H1 (cell line): ENCODE measurements around the gene LCA5L. TPM values are rescaled to one million over a fixed set of nuclear protein-coding genes. Genes with fewer than 3 reads are reported as not detected.

Experiments used
- SIRT6 ChIP-seq: IDR thresholded peaks from one replicate; pipeline ENCODE4 v1.7.1; 2012; ENCODE audit warnings: low read length, inconsistent platforms
- SP4 ChIP-seq: IDR thresholded peaks from 2 replicates; pipeline ENCODE4 v1.6.1; 2012; ENCODE audit warnings: low read length, inconsistent platforms
- polyA plus RNA-seq, 7 experiments: library from polyadenylated mRNA; depleted of rRNA in 3 of 7; stranded (reverse) in 5 of 7; unstranded in 2 of 7; fragments of >200 nt in 5 of 7; fragments of 200-250 nt in 2 of 7; gene quantifications; 1 replicate in 5 of 7; 2 replicates in 1 of 7; 4 replicates in 1 of 7; pipeline versions ENCODE4 v1.2.1 to v1.2.3, GENCODE V29; 2011 to 2013; ENCODE audit warnings: missing spikeins in 2 of 7, mixed read lengths in 2 of 7
- total RNA-seq: library from RNA; stranded (reverse); fragmentation: NEBNext Ultra II Directional; extraction: Animal tissue kit (Norgen Biotek cat#: 25700); gene quantifications from 2 replicates; pipeline ENCODE4 v1.2.1, GENCODE V29; 2021
- TF ChIP-seq, protein P1 (sequence below): IDR thresholded peaks from 2 replicates; pipeline ENCODE4 v1.6.1; 2012; ENCODE audit warnings: low read length, inconsistent platforms

Gene LCA5L
- total and polyA plus RNA-seq, 2 of the 8 experiments (the other 6 are each of a cell fraction or from before 2014, with no cell fraction given): 0.11 to 0.84 TPM

DNA sequence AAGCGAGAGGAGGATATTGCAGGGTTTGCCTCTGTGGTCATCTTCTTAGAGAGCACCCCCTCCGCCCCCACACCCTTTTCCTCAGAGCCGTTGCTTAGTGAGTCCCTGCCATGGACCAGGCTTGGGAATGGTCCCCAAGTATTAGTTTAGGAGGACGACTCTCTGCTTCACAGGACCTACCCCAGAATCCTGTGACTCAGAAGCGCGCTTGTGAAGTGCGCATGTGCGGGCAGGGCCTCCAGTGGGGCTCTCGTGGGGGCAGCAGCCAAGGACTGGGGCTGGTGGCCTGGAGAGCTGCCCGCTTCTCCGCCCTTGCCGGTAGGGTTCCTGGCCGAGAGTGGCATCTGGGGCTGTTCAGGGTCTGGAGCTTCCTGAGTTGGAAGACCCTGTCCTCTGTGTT, 59.4 kb downstream of the LCA5L start (continued):
- TF ChIP-seq, protein P1, sequence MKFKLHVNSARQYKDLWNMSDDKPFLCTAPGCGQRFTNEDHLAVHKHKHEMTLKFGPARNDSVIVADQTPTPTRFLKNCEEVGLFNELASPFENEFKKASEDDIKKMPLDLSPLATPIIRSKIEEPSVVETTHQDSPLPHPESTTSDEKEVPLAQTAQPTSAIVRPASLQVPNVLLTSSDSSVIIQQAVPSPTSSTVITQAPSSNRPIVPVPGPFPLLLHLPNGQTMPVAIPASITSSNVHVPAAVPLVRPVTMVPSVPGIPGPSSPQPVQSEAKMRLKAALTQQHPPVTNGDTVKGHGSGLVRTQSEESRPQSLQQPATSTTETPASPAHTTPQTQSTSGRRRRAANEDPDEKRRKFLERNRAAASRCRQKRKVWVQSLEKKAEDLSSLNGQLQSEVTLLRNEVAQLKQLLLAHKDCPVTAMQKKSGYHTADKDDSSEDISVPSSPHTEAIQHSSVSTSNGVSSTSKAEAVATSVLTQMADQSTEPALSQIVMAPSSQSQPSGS: no peak
- TF ChIP-seq SP4 (no peak), SIRT6 (no peak)
- TF ChIP-seq, all 59 proteins: peak for 0
